Chondrocyte (in vitro differentiated cells): ENCODE data around the gene MTOR. TPM values are rescaled to one million over a fixed set of nuclear protein-coding genes. Genes with fewer than 3 reads are reported as not detected.
"Not testable (repeated sequence)": the region's sequence is repeated elsewhere in the genome, so short reads cannot be mapped to it uniquely, and the experiment has no call there.

Experiments used
- DNase-seq: peaks from one replicate; pipeline ENCODE4 v3.0.0; 2021; ENCODE audit warnings: mixed read lengths, low spot score
- H3K27ac Mint-ChIP-seq: one replicate; pipeline ENCODE4 v1.8.0; 2021; ENCODE audit warnings: mild to moderate bottlenecking, moderate library complexity, mixed read lengths; ENCODE audit not compliant: unreplicated experiment
- H3K27me3 Mint-ChIP-seq: 2 replicates; pipeline ENCODE4 v1.8.0; 2021; ENCODE audit warnings: low read depth, mixed read lengths
- H3K36me3 Mint-ChIP-seq: 2 replicates; pipeline ENCODE4 v1.8.0; 2021; ENCODE audit warnings: low read depth, mixed read lengths
- H3K4me1 Mint-ChIP-seq: 2 replicates; pipeline ENCODE4 v1.8.0; 2021; ENCODE audit warnings: low read depth, mild to moderate bottlenecking, mixed read lengths
- H3K4me3 Mint-ChIP-seq: one replicate; pipeline ENCODE4 v1.8.0; 2021; ENCODE audit warnings: mild to moderate bottlenecking, moderate library complexity, mixed read lengths; ENCODE audit not compliant: unreplicated experiment
- H3K9me3 Mint-ChIP-seq: 2 replicates; pipeline ENCODE4 v1.8.0; 2021; ENCODE audit warnings: low read depth, mixed read lengths
- total RNA-seq: library from RNA; stranded (reverse); gene quantifications from 3 replicates; pipeline ENCODE4 v1.2.1, GENCODE V29; 2021
- TF ChIP-seq, protein P1 (sequence below): fragments of 200-600 bp; sonication (generic); IDR thresholded peaks from 2 replicates; pipeline ENCODE4 v1.5.0; 2021; ENCODE audit warnings: antibody characterized with exemption, mild to moderate bottlenecking, moderate library complexity

The MTOR gene
- total RNA-seq, 1 donor from 2014 or later = 36.9 TPM

GRCh38 chr1:11169202-11169601 lies 93.1 kb downstream of the MTOR start:
- TF ChIP-seq, protein P1, sequence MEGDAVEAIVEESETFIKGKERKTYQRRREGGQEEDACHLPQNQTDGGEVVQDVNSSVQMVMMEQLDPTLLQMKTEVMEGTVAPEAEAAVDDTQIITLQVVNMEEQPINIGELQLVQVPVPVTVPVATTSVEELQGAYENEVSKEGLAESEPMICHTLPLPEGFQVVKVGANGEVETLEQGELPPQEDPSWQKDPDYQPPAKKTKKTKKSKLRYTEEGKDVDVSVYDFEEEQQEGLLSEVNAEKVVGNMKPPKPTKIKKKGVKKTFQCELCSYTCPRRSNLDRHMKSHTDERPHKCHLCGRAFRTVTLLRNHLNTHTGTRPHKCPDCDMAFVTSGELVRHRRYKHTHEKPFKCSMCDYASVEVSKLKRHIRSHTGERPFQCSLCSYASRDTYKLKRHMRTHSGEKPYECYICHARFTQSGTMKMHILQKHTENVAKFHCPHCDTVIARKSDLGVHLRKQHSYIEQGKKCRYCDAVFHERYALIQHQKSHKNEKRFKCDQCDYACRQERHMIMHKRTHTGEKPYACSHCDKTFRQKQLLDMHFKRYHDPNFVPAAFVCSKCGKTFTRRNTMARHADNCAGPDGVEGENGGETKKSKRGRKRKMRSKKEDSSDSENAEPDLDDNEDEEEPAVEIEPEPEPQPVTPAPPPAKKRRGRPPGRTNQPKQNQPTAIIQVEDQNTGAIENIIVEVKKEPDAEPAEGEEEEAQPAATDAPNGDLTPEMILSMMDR = no peak

DNA sequence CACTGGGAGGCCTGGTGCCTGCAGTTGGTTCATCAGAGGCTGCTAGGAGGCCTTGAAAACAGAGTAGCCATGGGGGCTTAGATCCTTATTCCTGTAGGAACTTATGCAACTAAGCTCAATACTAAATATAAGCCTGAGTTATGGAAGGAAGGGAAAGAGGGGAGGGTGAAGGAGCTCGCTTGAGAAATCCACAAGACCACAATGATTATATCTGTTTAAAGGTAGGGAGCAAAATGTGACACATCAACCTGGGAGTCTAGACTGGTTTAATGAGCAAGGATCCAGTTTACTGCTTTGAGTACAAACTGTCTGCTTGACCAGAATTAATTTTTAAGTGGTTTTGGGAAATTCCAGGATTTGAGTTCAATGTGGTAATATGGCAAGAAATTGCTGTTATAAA lies 93.6 kb downstream of the MTOR start:
- Mint-ChIP-seq H3K4me1 (peaks cover 4% of the 10 kb centered on the region), H3K27ac (no peak overlapping the region), H3K27me3 (no peaks in the 10 kb centered on the region), H3K36me3 (peaks cover 3% of the 10 kb centered on the region), H3K4me3 (no peak overlapping the region), H3K9me3 (no peaks in the 10 kb centered on the region)
- TF ChIP-seq, protein P1 = no peak
- DNase-seq = no peak

More at GRCh38 chr1:11169202-11169601, 93.1 kb downstream of the MTOR start:
- no peak for DNase-seq
- no peaks in the 10 kb centered on the region for H3K9me3 Mint-ChIP-seq
- peaks cover 7% of the 10 kb centered on the region for H3K4me1 Mint-ChIP-seq
- no peak overlapping the region for H3K27ac Mint-ChIP-seq
- H3K4me3 Mint-ChIP-seq = no peak overlapping the region
- no peaks in the 10 kb centered on the region for H3K27me3 Mint-ChIP-seq
- peaks cover 3% of the 10 kb centered on the region for H3K36me3 Mint-ChIP-seq

DNA sequence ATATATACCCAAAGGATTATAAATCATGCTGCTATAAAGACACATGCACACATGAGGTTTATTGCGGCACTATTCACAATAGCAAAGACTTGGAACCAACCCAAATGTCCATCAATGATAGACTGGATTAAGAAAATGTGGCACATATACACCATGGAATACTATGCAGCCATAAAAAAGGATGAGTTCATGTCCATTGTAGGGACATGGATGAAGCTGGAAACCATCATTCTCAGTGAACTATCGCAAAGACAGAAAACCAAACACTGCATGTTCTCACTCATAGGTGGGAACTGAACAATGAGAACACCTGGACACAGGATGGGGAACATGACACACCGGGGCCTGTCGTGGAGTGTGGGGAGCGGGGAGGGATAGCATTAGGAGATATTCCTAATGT lies 95.6 kb downstream of the MTOR start:
- H3K27ac Mint-ChIP-seq, DNase-seq: not testable (repeated sequence)

DNA sequence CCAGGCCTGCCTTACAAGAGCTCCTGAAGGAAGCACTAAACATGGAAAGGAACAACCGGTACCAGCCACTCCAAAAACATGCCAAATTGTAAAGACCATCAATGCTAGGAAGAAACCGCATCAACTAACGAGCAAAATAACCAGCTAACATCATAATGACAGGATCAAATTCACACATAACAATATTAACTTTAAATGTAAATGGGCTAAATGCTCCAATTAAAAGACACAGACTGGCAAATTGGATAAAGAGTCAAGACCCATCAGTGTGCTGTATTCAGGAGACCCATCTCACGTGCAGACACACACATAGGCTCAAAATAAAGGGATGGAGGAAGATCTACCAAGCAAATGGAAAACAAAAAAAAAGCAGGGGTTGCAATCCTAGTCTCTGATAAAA lies 99.6 kb downstream of the MTOR start:
- H3K27ac Mint-ChIP-seq, H3K9me3 Mint-ChIP-seq, H3K27me3 Mint-ChIP-seq, H3K4me3 Mint-ChIP-seq, DNase-seq: not testable (repeated sequence)
- Mint-ChIP-seq H3K4me1 (peaks cover 16% of the 10 kb centered on the region), H3K36me3 (peaks cover 14% of the 10 kb centered on the region)

More for the DNA sequence above, 95.6 kb downstream of the MTOR start:
- not testable (repeated sequence) for H3K27me3 Mint-ChIP-seq, H3K9me3 Mint-ChIP-seq, H3K4me1 Mint-ChIP-seq, H3K4me3 Mint-ChIP-seq
- H3K36me3 Mint-ChIP-seq = peaks cover 14% of the 10 kb centered on the region

DNA sequence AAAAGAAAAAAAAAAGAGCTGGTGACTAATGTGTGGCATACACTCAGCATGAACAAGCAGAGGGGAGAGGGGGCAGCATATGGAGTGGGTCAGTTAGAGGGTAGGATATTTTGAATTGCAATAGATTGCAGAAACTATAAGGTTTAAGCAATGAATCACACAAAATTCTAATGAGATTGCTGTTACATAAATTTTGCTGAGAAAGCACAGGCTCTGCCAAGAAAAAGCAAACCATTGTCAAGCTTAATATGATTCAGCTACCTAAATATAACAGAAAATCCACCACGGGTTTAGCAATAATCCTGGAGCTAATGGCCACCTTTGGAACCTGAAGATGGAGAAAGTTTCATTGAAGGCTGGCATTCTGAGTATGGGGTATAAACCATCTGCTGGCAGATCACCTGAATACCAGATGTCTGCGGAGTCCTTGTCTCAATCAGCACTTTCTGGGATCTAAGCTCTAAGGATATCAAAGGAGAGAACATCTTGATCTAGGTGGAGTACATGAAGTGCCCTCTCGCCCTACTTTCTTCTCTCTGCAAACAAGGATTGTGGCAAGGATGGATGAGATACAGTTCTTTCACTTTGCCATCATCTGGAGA lies 103.5 kb downstream of the MTOR start:
- peaks cover 28% of the 10 kb centered on the region for H3K4me1 Mint-ChIP-seq
- peaks cover 16% of the 10 kb centered on the region for H3K36me3 Mint-ChIP-seq
- no peaks in the 10 kb centered on the region for H3K27me3 Mint-ChIP-seq
- H3K27ac Mint-ChIP-seq = peak overlapping the region; percentile 97
- no peaks in the 10 kb centered on the region for H3K9me3 Mint-ChIP-seq
- DNase-seq = no peak
- TF ChIP-seq, protein P1 = no peak
- H3K4me3 Mint-ChIP-seq = no peak overlapping the region

- TF ChIP-seq, protein P1 = peak; percentile 53
- Mint-ChIP-seq H3K36me3 (peaks cover 16% of the 10 kb centered on the region), H3K4me1 (peaks cover 29% of the 10 kb centered on the region), H3K4me3 (peak overlapping the region; percentile 24), H3K9me3 (no peaks in the 10 kb centered on the region), H3K27me3 (no peaks in the 10 kb centered on the region), H3K27ac (peak overlapping the region; percentile 97)
- DNase-seq = no peak
These were observed 104.1 kb downstream of the MTOR start for GRCh38 chr1:11158291-11158690.
